DLD1 (cell line): ENCODE data around the gene LPP.

Experiments used
- in situ Hi-C: cut with HindIII; loops from 2 replicates; pipeline ENCODE4 v1.10.0; 2017; ENCODE audit warnings: low sequenced_read_pairs

LPP gene

GRCh38 chr3:188754267-188754666 lies 600.3 kb downstream of the LPP start:
- in situ Hi-C loops: no loop called here

GRCh38 chr3:188756241-188756640 lies 602.3 kb downstream of the LPP start:
- in situ Hi-C loops: no loop called here

GRCh38 chr3:188759336-188760005 lies 605.5 kb downstream of the LPP start:
- in situ Hi-C loops: no loop called here

- in situ Hi-C loops: no loop called here
Observed at GRCh38 chr3:188760408-188760807, 606.5 kb downstream of the LPP start.

GRCh38 chr3:188761439-188761838 lies 607.5 kb downstream of the LPP start:
- in situ Hi-C loops: no loop called here

GRCh38 chr3:188761964-188762363 lies 608.0 kb downstream of the LPP start:
- in situ Hi-C loops: no loop called here

GRCh38 chr3:188764609-188765008 lies 610.7 kb downstream of the LPP start:
- in situ Hi-C loops: no loop called here

GRCh38 chr3:188769831-188770230 lies 615.9 kb downstream of the LPP start:
- in situ Hi-C loops: no loop called here

GRCh38 chr3:188772886-188773285 lies 618.9 kb downstream of the LPP start:
- in situ Hi-C loops: no loop called here

GRCh38 chr3:188775412-188775811 lies 621.5 kb downstream of the LPP start:
- in situ Hi-C loops: no loop called here

- in situ Hi-C loops: no loop called here
Observed at GRCh38 chr3:188776447-188776846, 622.5 kb downstream of the LPP start.

GRCh38 chr3:188778091-188778852 lies 624.3 kb downstream of the LPP start:
- in situ Hi-C loops: no loop called here

GRCh38 chr3:188779281-188779980 lies 625.5 kb downstream of the LPP start:
- in situ Hi-C loops: no loop called here

GRCh38 chr3:188780193-188781147 lies 626.5 kb downstream of the LPP start:
- in situ Hi-C loops: no loop called here

GRCh38 chr3:188782613-188783124 lies 628.7 kb downstream of the LPP start:
- in situ Hi-C loops: no loop called here

- in situ Hi-C loops: no loop called here
Observed at GRCh38 chr3:188786424-188786823, 632.5 kb downstream of the LPP start.

GRCh38 chr3:188788621-188789081 lies 634.7 kb downstream of the LPP start:
- in situ Hi-C loops: no loop called here

- in situ Hi-C loops: no loop called here
Observed at GRCh38 chr3:188789251-188789650, 635.3 kb downstream of the LPP start.

GRCh38 chr3:188791311-188791710 lies 637.4 kb downstream of the LPP start:
- in situ Hi-C loops: no loop called here

GRCh38 chr3:188792793-188793192 lies 638.8 kb downstream of the LPP start:
- in situ Hi-C loops: no loop called here
